ENCODE results near the gene AMN1.

The AMN1 gene

DNA sequence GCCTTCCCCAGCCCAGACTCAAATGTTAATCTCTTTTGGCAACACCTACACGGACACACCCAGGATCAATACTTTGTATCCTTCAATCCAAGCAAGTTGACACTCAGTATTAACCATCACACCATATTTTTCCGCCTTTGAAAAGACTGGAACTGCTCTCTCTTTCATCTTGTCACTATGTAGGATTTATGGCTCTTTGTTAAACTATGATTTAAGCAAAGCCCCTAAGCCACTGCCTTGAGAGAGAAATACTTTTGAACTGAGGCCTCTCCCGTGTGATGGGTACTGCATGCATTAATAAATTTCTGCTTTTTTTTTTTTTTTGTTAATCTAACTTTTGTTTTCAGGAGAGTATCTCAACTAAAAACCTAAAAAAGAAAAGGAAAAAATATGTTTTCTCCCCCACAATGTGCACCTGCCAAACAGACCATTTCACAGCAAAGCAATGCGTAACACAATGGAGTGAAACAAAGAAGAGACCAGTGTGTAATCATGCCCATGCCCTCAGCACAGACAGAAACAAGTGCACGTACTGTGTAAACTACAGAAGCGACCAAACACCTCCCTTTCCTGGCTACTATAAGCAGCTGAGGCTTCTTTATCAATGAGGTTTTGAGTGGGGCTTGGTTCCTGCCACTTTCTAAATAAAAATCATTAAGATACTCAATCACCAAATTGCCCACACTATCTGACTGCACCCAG is 97.6 kb downstream of the AMN1 start:
- no peak for DNase-seq (ENCODE audit: low read depth)

DNA sequence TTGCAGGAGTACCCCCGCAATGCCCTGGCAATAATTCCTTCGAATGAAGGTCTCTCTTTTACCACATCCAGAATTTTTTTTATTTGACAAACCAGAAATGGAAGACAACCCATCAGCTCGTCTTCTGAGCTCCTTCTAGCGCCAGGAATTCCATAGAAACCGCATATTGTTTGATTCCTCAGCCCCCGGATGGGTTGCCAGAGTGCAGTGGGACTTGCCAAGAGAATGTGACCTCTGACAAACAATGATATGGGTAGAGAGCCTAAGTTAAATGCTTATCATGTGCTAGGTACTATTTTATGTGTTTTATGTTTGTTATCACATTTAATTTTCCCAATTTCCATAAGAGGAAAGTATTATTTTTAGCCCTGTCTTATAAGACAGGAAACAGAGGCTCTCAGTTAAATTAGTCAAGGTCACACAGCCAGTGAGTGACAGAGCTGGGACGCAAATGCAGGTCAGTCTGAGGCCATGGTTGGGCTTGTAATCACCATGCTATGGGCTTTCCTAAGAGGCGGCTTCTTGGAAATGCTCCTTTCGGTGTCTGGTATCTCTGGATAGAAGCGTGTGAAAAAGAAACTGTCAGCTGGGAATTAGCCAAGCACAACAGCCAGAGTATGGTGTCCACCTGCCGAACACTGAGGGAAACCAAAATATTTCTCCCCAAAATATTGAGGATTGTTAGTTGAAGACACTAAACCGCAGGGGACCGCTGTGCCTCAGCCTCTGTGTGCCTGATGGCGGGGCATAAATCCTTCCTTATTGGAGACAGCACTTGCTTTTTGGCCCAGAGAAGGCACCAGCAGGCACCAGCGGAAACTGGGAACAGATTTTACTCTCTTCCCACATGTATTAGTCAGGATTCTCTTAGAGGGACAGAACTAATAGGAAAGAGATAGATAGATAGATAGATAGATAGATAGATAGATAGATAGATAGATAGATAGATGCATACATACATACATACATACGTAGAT is 98.8 kb downstream of the AMN1 start:
- DNase-seq (ENCODE audit: low read depth): no peak

DNA sequence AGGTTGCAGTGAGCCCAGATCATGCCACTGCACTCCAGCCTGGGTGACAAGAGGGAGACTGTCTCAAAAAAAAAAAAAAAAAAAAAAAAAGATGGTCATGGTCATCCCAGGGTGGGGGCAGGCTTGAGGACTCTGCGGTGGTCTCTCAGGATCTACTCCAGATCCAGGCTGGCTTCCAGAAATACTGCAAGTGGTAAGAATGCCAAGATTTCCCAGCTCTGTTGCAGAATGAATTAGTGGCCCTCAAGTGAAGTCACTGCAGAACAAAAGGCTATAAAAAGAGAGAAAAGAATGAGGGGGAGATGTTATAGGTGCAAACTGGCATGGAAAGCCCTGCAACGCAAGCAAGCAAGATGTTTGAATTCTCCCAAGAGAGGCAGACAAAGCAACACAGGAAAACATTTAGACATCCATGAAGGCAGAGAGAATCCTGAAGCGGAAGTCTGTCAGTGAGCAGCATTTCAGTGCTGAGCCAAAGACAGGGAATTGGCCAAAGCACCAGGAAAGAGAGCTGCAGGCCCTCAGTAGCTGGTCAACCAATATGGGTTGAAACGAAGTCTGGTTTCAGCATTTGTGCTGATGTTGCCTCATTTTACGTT is 101.3 kb downstream of the AMN1 start:
- no peak for DNase-seq (ENCODE audit: low read depth)

DNA sequence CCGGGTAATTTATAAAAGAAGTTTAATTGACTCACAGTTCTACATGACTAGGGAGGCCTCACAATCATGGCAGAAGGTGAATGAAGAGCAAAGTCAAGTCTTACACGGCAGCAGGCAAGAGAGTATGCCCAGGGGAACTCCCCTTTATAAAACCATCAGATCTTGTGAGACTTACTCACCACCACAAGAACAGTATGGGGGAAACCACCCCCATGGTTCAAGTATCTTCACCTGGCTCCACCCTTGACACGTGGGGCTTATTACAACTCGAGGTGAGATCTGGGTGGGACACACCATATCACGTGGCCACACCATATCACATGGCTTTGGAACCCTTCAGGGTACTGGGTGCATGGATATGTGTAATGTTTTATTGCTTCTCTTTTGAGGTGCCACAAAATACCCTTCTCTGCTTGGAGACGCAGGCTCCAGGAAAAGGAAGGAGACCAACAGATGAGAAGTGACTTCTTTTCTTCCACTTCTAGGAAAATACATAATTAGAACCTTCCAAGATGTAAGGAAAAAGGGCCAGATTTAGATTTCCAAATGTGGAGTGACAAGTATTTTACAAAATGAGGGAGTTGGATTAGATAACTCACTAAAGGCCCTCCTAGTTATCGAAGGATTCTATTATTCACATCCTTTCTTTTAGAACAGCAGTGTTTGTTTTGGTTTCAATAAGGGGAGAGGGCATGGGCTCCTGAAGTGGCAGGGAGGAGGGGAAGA is 102.4 kb downstream of the AMN1 start:
- no peak for DNase-seq (ENCODE audit: low read depth)

DNA sequence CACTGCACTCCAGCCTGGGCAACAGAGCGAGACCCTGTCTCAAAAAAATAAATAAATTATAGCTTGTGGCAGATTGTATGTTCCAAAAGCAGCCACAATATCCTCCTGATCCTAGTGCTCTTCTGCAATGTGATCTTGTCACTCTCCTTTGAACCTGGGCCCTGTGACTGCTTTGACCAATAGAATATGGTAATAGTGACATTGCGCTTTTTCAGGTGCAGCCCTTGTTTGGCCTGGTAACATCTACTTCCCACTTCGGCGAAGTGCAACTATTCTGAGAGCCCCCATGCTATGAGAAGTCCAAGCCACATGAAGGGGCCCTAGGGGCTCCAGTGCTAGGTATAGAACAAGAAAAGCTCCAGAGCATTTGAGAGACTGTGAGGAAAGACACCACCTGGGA is 106.8 kb downstream of the AMN1 start:
- DNase-seq (ENCODE audit: low read depth): no peak

Data from stimulated activated CD8-positive, alpha-beta memory T cell treated with anti-CD3 and anti-CD28 coated beads, Interleukin-12 subunit alpha, Interleukin-12 subunit beta, amount 100 ng/mL, for 4 hours (primary cell).